Epithelial cell of esophagus (primary cell): Measurements from ENCODE around the gene IL13RA1.
"Not testable (repeated sequence)": the region's sequence is repeated elsewhere in the genome, so short reads cannot be mapped to it uniquely, and the experiment has no call there.

Experiments used
- DNase-seq: peaks from one replicate; pipeline ENCODE4 v3.0.0; 2010; ENCODE audit warnings: low read depth
- H3K4me3 ChIP-seq: 2 replicates; pipeline ENCODE4 v1.5.1; 2011; ENCODE audit warnings: mild to moderate bottlenecking, low read length, control low read depth
- CTCF ChIP-seq: IDR thresholded peaks from 2 replicates; pipeline ENCODE4 v1.5.1; 2011; ENCODE audit warnings: low read depth, mild to moderate bottlenecking, low read length, control low read depth, inconsistent platforms; ENCODE audit not compliant: insufficient read depth; ENCODE audit errors: missing control alignments

The IL13RA1 gene

GRCh38 chrX:118694638-118695037 lies 32.8 kb upstream of the IL13RA1 start:
- DNase-seq: no peak
- TF ChIP-seq CTCF: no peak
- no peak overlapping the region for H3K4me3 ChIP-seq

GRCh38 chrX:118698516-118699170 lies 28.8 kb upstream of the IL13RA1 start:
- no peak for TF ChIP-seq CTCF
- H3K4me3 ChIP-seq: no peak overlapping the region
- peak; percentile 89 for DNase-seq

GRCh38 chrX:118702741-118703140 lies 24.7 kb upstream of the IL13RA1 start:
- H3K4me3 ChIP-seq: no peak overlapping the region
- TF ChIP-seq CTCF: no peak
- peak; percentile 29 for DNase-seq

- H3K4me3 ChIP-seq: no peak overlapping the region
- DNase-seq: no peak
- TF ChIP-seq CTCF: no peak
These were observed 20.7 kb upstream of the IL13RA1 start for GRCh38 chrX:118706681-118707080.

- no peak for TF ChIP-seq CTCF
- no peak for DNase-seq
- H3K4me3 ChIP-seq: no peak overlapping the region
These were observed 12.9 kb upstream of the IL13RA1 start for GRCh38 chrX:118714521-118714920.

GRCh38 chrX:118715917-118716316 lies 11.5 kb upstream of the IL13RA1 start:
- H3K4me3 ChIP-seq, DNase-seq: not testable (repeated sequence)

- H3K4me3 ChIP-seq, DNase-seq: not testable (repeated sequence)
These were observed 10.6 kb upstream of the IL13RA1 start for GRCh38 chrX:118716833-118717232.

GRCh38 chrX:118717678-118718391 lies 9.6 kb upstream of the IL13RA1 start:
- no peak for DNase-seq
- H3K4me3 ChIP-seq: no peak overlapping the region
- TF ChIP-seq CTCF: no peak
